ENCODE data around the gene SEMA3G. TPM values are rescaled to one million over a fixed set of nuclear protein-coding genes. Genes with fewer than 3 reads are reported as not detected.

The SEMA3G gene
- total RNA-seq, 1 experiment from 2014 or later: 0.32 TPM

GRCh38 chr3:52461874-52462273 lies 17.0 kb upstream of the SEMA3G start:
- intact Hi-C loops (cut with micrococcal nuclease; ENCODE audit: unreplicated experiment): no loop called here
- Histone ChIP-seq H3K4me1 (peaks cover 3% of the 10 kb centered on the region; the same call in 1 of the 2 replicates), H3K27me3 (replicated peaks; ENCODE audit: control insufficient read depth, insufficient read depth, low read length) (no peaks in the 10 kb centered on the region), H3K36me3 (ENCODE audit: control insufficient read depth, insufficient read depth, low read length) (peaks cover 1% of the 10 kb centered on the region), H3K4me3 (ENCODE audit: low read depth, low read length) (no peak overlapping the region), H3K9me3 (no peaks in the 10 kb centered on the region)
- no TSS peak for BruUV-seq (replicated peaks)
- no peak for DNase-seq
- Mint-ChIP-seq H3K27me3 (ENCODE audit: insufficient read depth, unreplicated experiment) (no peaks in the 10 kb centered on the region), H3K4me3 (ENCODE audit: unreplicated experiment) (no peak overlapping the region), H3K27ac (ENCODE audit: unreplicated experiment) (no peak overlapping the region), H3K36me3 (ENCODE audit: insufficient read depth, unreplicated experiment) (peaks cover 51% of the 10 kb centered on the region), H3K4me1 (ENCODE audit: low read depth, unreplicated experiment) (no peaks in the 10 kb centered on the region), H3K9me3 (ENCODE audit: unreplicated experiment) (no peaks in the 10 kb centered on the region)
- CTCF ChIA-PET: no interaction called here
- POLR2A ChIA-PET: no interaction called here
- no peak for TF ChIP-seq CTCF (IDR thresholded peaks at IDR 0.05; ENCODE audit: insufficient read depth in 1 of 2, low read depth in 1 of 2, low read length in 1 of 2, severe bottlenecking in 1 of 2, unreplicated experiment in 1 of 2)

- ChIA-PET CTCF (no interaction called here), POLR2A (no interaction called here)
- Histone ChIP-seq H3K36me3 (ENCODE audit: control insufficient read depth, insufficient read depth, low read length) (no peaks in the 10 kb centered on the region; the same call in 1 of the 2 replicates), H3K27me3 (replicated peaks; ENCODE audit: control insufficient read depth, insufficient read depth, low read length) (no peaks in the 10 kb centered on the region), H3K4me1 (peaks cover 24% of the 10 kb centered on the region), H3K9me3 (no peaks in the 10 kb centered on the region), H3K4me3 (ENCODE audit: low read depth, low read length) (no peak overlapping the region)
- no peak overlapping the region for H3K27ac Mint-ChIP-seq (ENCODE audit: unreplicated experiment)
- H3K27me3 Mint-ChIP-seq (ENCODE audit: insufficient read depth, unreplicated experiment): no peaks in the 10 kb centered on the region
- TF ChIP-seq CTCF (IDR thresholded peaks at IDR 0.05; ENCODE audit: insufficient read depth in 1 of 2, low read depth in 1 of 2, low read length in 1 of 2, severe bottlenecking in 1 of 2, unreplicated experiment in 1 of 2): no peak
- H3K36me3 Mint-ChIP-seq (ENCODE audit: insufficient read depth, unreplicated experiment): peaks cover 37% of the 10 kb centered on the region
- no peak overlapping the region for H3K4me3 Mint-ChIP-seq (ENCODE audit: unreplicated experiment)
- TSS peak; percentile 19 for BruUV-seq (replicated peaks)
- H3K4me1 Mint-ChIP-seq (ENCODE audit: low read depth, unreplicated experiment): peaks cover 16% of the 10 kb centered on the region
- H3K9me3 Mint-ChIP-seq (ENCODE audit: unreplicated experiment): no peaks in the 10 kb centered on the region
- intact Hi-C loops (cut with micrococcal nuclease; ENCODE audit: unreplicated experiment): loop anchor here (10.0 kb wide), 1 partner anchor 76 kb away; the partner anchor contains the start of genes NT5DC2 and UQCC5
- no peak for DNase-seq
Observed at GRCh38 chr3:52458770-52459545, 14.1 kb upstream of the SEMA3G start.

- POLR2A ChIA-PET: no interaction called here
- H3K4me3 Mint-ChIP-seq (ENCODE audit: unreplicated experiment): no peak overlapping the region
- no TSS peak for BruUV-seq (replicated peaks)
Observed at GRCh38 chr3:52458031-52458760, 13.3 kb upstream of the SEMA3G start.

More at GRCh38 chr3:52458031-52458760, 13.3 kb upstream of the SEMA3G start:
- Mint-ChIP-seq H3K27me3 (ENCODE audit: insufficient read depth, unreplicated experiment) (no peaks in the 10 kb centered on the region), H3K27ac (ENCODE audit: unreplicated experiment) (no peak overlapping the region), H3K36me3 (ENCODE audit: insufficient read depth, unreplicated experiment) (peaks cover 29% of the 10 kb centered on the region), H3K9me3 (ENCODE audit: unreplicated experiment) (no peaks in the 10 kb centered on the region), H3K4me1 (ENCODE audit: low read depth, unreplicated experiment) (peaks cover 24% of the 10 kb centered on the region)
- Histone ChIP-seq H3K27me3 (replicated peaks; ENCODE audit: control insufficient read depth, insufficient read depth, low read length) (no peaks in the 10 kb centered on the region), H3K36me3 (ENCODE audit: control insufficient read depth, insufficient read depth, low read length) (no peaks in the 10 kb centered on the region; the same call in 1 of the 2 replicates), H3K4me1 (peaks cover 32% of the 10 kb centered on the region), H3K9me3 (no peaks in the 10 kb centered on the region), H3K4me3 (ENCODE audit: low read depth, low read length) (no peak overlapping the region)
- TF ChIP-seq CTCF (IDR thresholded peaks at IDR 0.05; ENCODE audit: insufficient read depth in 1 of 2, low read depth in 1 of 2, low read length in 1 of 2, severe bottlenecking in 1 of 2, unreplicated experiment in 1 of 2): no peak
- DNase-seq: no peak
- intact Hi-C loops (cut with micrococcal nuclease; ENCODE audit: unreplicated experiment): loop anchor here (10.0 kb wide), 1 partner anchor 77 kb away; the partner anchor contains the start of genes NT5DC2 and UQCC5
- CTCF ChIA-PET: no interaction called here
